CD4-positive, alpha-beta T cell (primary cell): Measurements from ENCODE around the gene PCDH7. TPM values are rescaled to one million over a fixed set of nuclear protein-coding genes. Genes with fewer than 3 reads are reported as not detected.

Experiments used
- ATAC-seq: fragments of 200-7000 bp; cut with Tn5 transposase; one replicate; pipeline ENCODE4 v1.10.0; 2022; ENCODE audit warnings: mild to moderate bottlenecking; ENCODE audit not compliant: poor library complexity
- CTCF ChIA-PET: fragments of 350-600 bp; sonication (Branson Sonifier 250); formaldehyde crosslinking; loops from one replicate; lab custom pipeline; 2021; ENCODE audit warnings: antibody characterized with exemption, inconsistent platforms; lab: Charles Lee
- POLR2A ChIA-PET: fragments of 350-600 bp; sonication (Branson Sonifier 250); formaldehyde crosslinking; loops from one replicate; lab custom pipeline; 2021; ENCODE audit warnings: antibody characterized with exemption, inconsistent platforms; lab: Charles Lee
- DNase-seq, 14 experiments: peaks; one replicate each; pipeline ENCODE4 v3.0.0-alpha.2; 2013 to 2020; ENCODE audit warnings: mixed read lengths in 2 of 14
- H3K27ac ChIP-seq, 2 donors: one replicate each; pipeline versions ENCODE4 v1.5.1 to v1.7.0; 2013; ENCODE audit warnings: low read length in 2 of 2, low read depth in 1 of 2, mild to moderate bottlenecking in 1 of 2
- H3K27me3 ChIP-seq, 2 experiments: 1 replicate in 1 of 2; 2 replicates in 1 of 2; pipeline versions ENCODE4 v1.6.1 to v1.7.0; 2013; ENCODE audit warnings: low read length in 2 of 2, control low read depth in 1 of 2, mild to moderate bottlenecking in 1 of 2, moderate library complexity in 1 of 2; ENCODE audit not compliant: insufficient read depth in 2 of 2, control insufficient read depth in 1 of 2
- H3K36me3 ChIP-seq: one replicate; pipeline ENCODE4 v1.6.1; 2013; ENCODE audit warnings: low read length, control low read depth; ENCODE audit not compliant: insufficient read depth
- H3K4me1 ChIP-seq: one replicate; pipeline ENCODE4 v1.6.1; 2013; ENCODE audit warnings: low read length, control low read depth; ENCODE audit not compliant: insufficient read depth
- H3K4me3 ChIP-seq: one replicate; pipeline ENCODE4 v1.5.1; 2013; ENCODE audit warnings: mild to moderate bottlenecking, low read length, moderate library complexity
- H3K9me3 ChIP-seq, 2 experiments: 1 replicate in 1 of 2; 2 replicates in 1 of 2; pipeline versions ENCODE4 v1.6.1 to v1.7.0; 2013; ENCODE audit warnings: low read length in 2 of 2, mild to moderate bottlenecking in 2 of 2, control low read depth in 1 of 2, moderate library complexity in 1 of 2; ENCODE audit not compliant: control insufficient read depth in 1 of 2, insufficient read depth in 1 of 2
- H3K27ac Mint-ChIP-seq: one replicate; pipeline ENCODE4 v1.8.0; 2020; ENCODE audit warnings: mixed read lengths
- H3K27me3 Mint-ChIP-seq: one replicate; pipeline ENCODE4 v1.8.0; 2021; ENCODE audit warnings: mixed read lengths
- H3K36me3 Mint-ChIP-seq: one replicate; pipeline ENCODE4 v1.8.0; 2021; ENCODE audit warnings: low read depth, mixed read lengths
- H3K4me1 Mint-ChIP-seq: one replicate; pipeline ENCODE4 v1.8.0; 2021; ENCODE audit warnings: low read depth, mixed read lengths
- H3K4me3 Mint-ChIP-seq: one replicate; pipeline ENCODE4 v1.8.0; 2020; ENCODE audit warnings: mild to moderate bottlenecking, mixed read lengths
- H3K9me3 Mint-ChIP-seq: one replicate; pipeline ENCODE4 v1.8.0; 2020; ENCODE audit warnings: mixed read lengths
- intact Hi-C, 2 experiments: fragments of 100-400 bp; cut with DNase I in 1 of 2; cut with micrococcal nuclease in 1 of 2; formaldehyde crosslinking; loops; one replicate each; pipeline versions ENCODE4 v1.15.1 to v1.9.0; 2023 to 2025; cut with DNase I, micrococcal nuclease
- total RNA-seq, 174 experiments: library from RNA in 2 of 174; stranded (reverse) in 2 of 174; gene quantifications; one replicate each; pipeline ENCODE4 v1.2.3 and lab custom pipeline; 2021 to 2026
- TF ChIP-seq, protein P1 (sequence below): fragments of 200-600 bp; IDR thresholded peaks from one replicate; pipeline ENCODE4 v1.8.0; 2022; ENCODE audit warnings: antibody characterized with exemption, mild to moderate bottlenecking

PCDH7 gene
- total RNA-seq, 2 experiments from 2014 or later = not detected

DNA sequence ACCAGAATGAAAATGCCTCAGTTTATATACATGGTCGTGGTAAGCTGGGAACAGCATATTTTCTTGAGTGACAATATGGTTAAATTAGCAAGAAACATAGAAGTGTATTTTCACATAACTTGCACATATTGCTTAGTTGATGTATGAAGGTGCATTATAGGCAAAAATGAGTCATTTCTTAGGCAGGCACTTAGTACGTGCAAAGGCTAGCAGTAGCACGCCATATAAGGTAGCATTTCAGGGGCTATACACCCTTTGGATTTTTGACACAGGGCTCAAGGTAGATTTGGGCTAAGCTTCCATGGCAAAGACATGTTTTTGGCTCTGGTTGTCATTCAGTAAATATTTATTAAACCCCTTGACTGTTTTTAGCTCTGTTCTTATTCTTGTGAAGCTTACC lies 33.1 kb downstream of the PCDH7 start:
- TF ChIP-seq, protein P1, sequence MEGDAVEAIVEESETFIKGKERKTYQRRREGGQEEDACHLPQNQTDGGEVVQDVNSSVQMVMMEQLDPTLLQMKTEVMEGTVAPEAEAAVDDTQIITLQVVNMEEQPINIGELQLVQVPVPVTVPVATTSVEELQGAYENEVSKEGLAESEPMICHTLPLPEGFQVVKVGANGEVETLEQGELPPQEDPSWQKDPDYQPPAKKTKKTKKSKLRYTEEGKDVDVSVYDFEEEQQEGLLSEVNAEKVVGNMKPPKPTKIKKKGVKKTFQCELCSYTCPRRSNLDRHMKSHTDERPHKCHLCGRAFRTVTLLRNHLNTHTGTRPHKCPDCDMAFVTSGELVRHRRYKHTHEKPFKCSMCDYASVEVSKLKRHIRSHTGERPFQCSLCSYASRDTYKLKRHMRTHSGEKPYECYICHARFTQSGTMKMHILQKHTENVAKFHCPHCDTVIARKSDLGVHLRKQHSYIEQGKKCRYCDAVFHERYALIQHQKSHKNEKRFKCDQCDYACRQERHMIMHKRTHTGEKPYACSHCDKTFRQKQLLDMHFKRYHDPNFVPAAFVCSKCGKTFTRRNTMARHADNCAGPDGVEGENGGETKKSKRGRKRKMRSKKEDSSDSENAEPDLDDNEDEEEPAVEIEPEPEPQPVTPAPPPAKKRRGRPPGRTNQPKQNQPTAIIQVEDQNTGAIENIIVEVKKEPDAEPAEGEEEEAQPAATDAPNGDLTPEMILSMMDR = no peak
- ChIA-PET CTCF (no interaction called here), POLR2A (no interaction called here)
- Histone ChIP-seq H3K9me3 (peaks cover 0 to 3% of the 10 kb centered on the region in 2 experiments), H3K4me1 (no peaks in the 10 kb centered on the region), H3K4me3 (no peak overlapping the region), H3K36me3 (no peaks in the 10 kb centered on the region), H3K27me3 (no peaks in the 10 kb centered on the region), H3K27ac (no peak overlapping the region)
- no peaks in the 10 kb centered on the region for H3K27me3 Mint-ChIP-seq
- intact Hi-C loops = no loop called here
- no peak for DNase-seq
- no peaks in the 10 kb centered on the region for H3K36me3 Mint-ChIP-seq
- no peak for ATAC-seq
- no peak overlapping the region for H3K4me3 Mint-ChIP-seq
- no peak overlapping the region for H3K27ac Mint-ChIP-seq
- H3K4me1 Mint-ChIP-seq = no peaks in the 10 kb centered on the region
- peaks cover under 1% of the 10 kb centered on the region for H3K9me3 Mint-ChIP-seq

DNA sequence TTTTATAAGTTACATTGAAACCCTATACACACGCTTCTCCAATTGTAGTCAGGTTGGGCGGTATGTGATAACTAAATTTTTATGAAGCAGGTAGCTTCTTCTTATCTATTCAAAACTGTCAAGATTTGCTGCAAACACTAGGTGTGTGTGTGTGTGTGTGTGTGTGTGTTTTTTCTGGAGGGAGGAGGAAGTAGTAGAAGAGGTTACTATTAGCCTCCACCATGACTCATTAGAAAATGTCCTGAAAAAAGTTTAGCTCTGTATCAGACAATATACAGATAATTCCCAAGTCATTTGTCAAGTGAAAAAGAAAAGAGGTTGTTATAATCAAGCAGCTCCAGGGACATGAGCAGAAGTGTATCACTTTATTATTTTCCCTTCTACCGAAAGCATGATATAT lies 33.9 kb downstream of the PCDH7 start:
- no peak overlapping the region for H3K27ac Mint-ChIP-seq
- no peak overlapping the region for H3K4me3 Mint-ChIP-seq

DNA sequence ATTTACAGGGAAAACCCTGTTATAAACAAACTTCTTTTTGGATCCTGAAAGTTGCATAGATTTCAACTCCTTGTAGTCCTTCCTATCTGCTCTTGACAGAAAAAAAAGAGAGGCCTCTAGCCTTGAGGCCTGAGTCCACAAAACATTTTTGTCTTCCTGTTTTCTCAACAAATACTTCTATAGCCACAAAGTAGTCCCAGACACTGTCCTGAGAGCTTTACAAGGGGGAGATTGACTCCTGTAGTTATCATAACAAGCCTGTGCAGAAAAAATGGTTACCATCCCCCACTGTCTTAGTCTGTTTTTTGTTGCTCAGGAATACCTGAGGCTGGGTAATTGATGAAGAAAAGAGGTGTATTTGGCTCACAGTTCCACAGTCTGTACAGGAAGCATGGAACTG lies 35.2 kb downstream of the PCDH7 start:
- TF ChIP-seq, protein P1 = no peak
- peaks cover 0 to 6% of the 10 kb centered on the region in 2 experiments for H3K9me3 ChIP-seq
- H3K27me3 ChIP-seq = no peaks in the 10 kb centered on the region
- no peak overlapping the region for H3K4me3 ChIP-seq
- POLR2A ChIA-PET = no interaction called here
- H3K4me1 ChIP-seq = no peaks in the 10 kb centered on the region
- intact Hi-C loops = no loop called here
- DNase-seq (no peak), ATAC-seq (no peak)
- Mint-ChIP-seq H3K9me3 (peaks cover 2% of the 10 kb centered on the region), H3K4me3 (no peak overlapping the region), H3K4me1 (no peaks in the 10 kb centered on the region), H3K36me3 (no peaks in the 10 kb centered on the region), H3K27ac (no peak overlapping the region), H3K27me3 (no peaks in the 10 kb centered on the region)
- no peaks in the 10 kb centered on the region for H3K36me3 ChIP-seq
- CTCF ChIA-PET = interaction anchor here (1.5 kb wide), 1 partner anchor 12 kb away, joined by 3 read pairs; no protein-coding TSS in a partner anchor
- H3K27ac ChIP-seq = no peak overlapping the region

More for the DNA sequence above, 33.9 kb downstream of the PCDH7 start:
- ATAC-seq = no peak
- no peak overlapping the region for H3K27ac ChIP-seq
- peaks cover 2% of the 10 kb centered on the region for H3K9me3 Mint-ChIP-seq
- DNase-seq = no peak
- H3K36me3 Mint-ChIP-seq = no peaks in the 10 kb centered on the region
- H3K27me3 Mint-ChIP-seq = no peaks in the 10 kb centered on the region
- no peaks in the 10 kb centered on the region for H3K27me3 ChIP-seq
- H3K9me3 ChIP-seq = peaks cover 0 to 5% of the 10 kb centered on the region in 2 experiments
- no peak overlapping the region for H3K4me3 ChIP-seq
- no peaks in the 10 kb centered on the region for H3K4me1 Mint-ChIP-seq
- TF ChIP-seq, protein P1 = no peak
- ChIA-PET CTCF (interaction anchor here (1.5 kb wide), 1 partner anchor 11 kb away, joined by 3 read pairs; no protein-coding TSS in a partner anchor), POLR2A (no interaction called here)
- H3K36me3 ChIP-seq = no peaks in the 10 kb centered on the region
- H3K4me1 ChIP-seq = no peaks in the 10 kb centered on the region
- intact Hi-C loops = no loop called here
